Activated CD4-positive, alpha-beta T cell treated with anti-CD3 and anti-CD28 coated beads, Interleukin-2, amount 10 ng/mL, durations not matched to agents 24 days and 14 days (primary cell): ENCODE results near the gene HACE1. TPM values are rescaled to one million over a fixed set of nuclear protein-coding genes. Genes with fewer than 3 reads are reported as not detected.
"Not testable (repeated sequence)": the region's sequence is repeated elsewhere in the genome, so short reads cannot be mapped to it uniquely, and the experiment has no call there.

ENCODE experiments used
- DNase-seq: peaks from one replicate; pipeline ENCODE4 v3.0.0; 2022
- H3K27ac Mint-ChIP-seq: one replicate; pipeline ENCODE4 v1.8.0; 2022; ENCODE audit warnings: mild to moderate bottlenecking, mixed read lengths
- H3K27me3 Mint-ChIP-seq: one replicate; pipeline ENCODE4 v1.8.0; 2022; ENCODE audit warnings: mixed read lengths
- H3K36me3 Mint-ChIP-seq: one replicate; pipeline ENCODE4 v1.8.0; 2022; ENCODE audit warnings: low read depth, mild to moderate bottlenecking, mixed read lengths
- H3K4me1 Mint-ChIP-seq: one replicate; pipeline ENCODE4 v1.8.0; 2021; ENCODE audit warnings: mixed read lengths
- H3K4me3 Mint-ChIP-seq: one replicate; pipeline ENCODE4 v1.8.0; 2022; ENCODE audit warnings: mild to moderate bottlenecking, moderate library complexity, mixed read lengths
- H3K9me3 Mint-ChIP-seq: one replicate; pipeline ENCODE4 v1.8.0; 2021; ENCODE audit warnings: mixed read lengths
- intact Hi-C: fragments of 100-400 bp; cut with micrococcal nuclease; formaldehyde crosslinking; loops from one replicate; pipeline ENCODE4 v1.15.1; 2023
- total RNA-seq: library from RNA; stranded (reverse); gene quantifications from 2 replicates; pipeline ENCODE4 v1.2.3, GENCODE V29; 2022

HACE1 gene
- total RNA-seq, 1 donor from 2014 or later = 21.3 TPM

DNA sequence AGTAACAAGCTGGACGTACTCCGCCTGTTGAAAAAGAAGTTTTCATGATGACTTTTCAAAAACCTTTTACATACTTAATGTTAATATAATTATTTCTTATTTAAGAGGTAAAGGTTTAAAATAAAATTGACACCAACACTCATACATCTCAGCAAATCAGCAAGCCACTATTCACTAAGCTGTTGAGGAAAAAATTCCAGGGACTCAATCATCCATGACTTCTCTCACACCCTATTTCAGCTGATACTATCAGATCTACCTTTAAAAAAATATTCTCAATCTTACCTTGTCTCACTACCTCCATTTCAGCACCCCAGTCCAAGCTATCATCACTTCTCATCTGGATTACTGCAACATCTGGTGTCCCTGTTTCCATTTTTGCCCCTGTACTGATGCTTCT lies 109.3 kb downstream of the HACE1 start:
- intact Hi-C loops = no loop called here
- Mint-ChIP-seq H3K36me3 (peaks cover 24% of the 10 kb centered on the region), H3K4me1 (no peaks in the 10 kb centered on the region), H3K27me3 (no peaks in the 10 kb centered on the region), H3K27ac (no peak overlapping the region), H3K9me3 (peaks cover 13% of the 10 kb centered on the region), H3K4me3 (no peak overlapping the region)
- DNase-seq = no peak

DNA sequence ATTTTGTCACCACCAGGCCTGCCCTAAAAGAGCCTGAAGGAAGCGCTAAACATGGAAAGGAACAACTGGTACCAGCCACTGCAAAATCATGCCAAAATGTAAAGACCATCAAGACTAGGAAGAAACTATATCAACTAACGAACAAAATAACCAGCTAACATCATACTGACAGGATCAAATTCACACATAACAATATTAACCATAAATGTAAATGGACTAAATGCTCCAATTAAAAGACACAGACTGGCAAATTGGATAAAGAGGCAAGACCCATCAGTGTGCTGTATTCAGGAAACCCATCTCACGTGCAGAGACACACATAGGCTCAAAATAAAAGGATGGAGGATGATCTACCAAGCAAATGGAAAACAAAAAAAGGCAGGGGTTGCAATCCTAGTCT lies 120.6 kb downstream of the HACE1 start:
- H3K27me3 Mint-ChIP-seq, DNase-seq, H3K4me3 Mint-ChIP-seq, intact Hi-C loops, H3K27ac Mint-ChIP-seq, H3K4me1 Mint-ChIP-seq, H3K9me3 Mint-ChIP-seq: not testable (repeated sequence)
- H3K36me3 Mint-ChIP-seq = peaks cover 10% of the 10 kb centered on the region

DNA sequence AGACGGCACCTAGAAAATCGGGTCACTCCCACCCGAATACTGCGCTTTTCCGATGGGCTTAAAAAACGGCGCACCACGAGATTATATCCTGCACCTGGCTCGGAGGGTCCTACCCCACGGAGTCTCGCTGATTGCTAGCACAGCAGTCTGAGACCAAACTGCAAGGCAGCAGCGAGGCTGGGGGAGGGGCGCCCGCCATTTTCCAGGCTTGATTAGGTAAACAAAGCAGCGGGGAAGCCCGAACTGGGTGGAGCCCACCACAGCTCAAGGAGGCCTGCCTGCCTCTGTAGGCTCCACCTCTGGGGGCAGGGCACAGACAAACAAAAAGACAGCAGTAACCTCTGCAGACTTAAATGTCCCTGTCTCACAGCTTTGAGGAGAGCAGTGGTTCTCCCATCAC lies 122.2 kb downstream of the HACE1 start:
- H3K36me3 Mint-ChIP-seq, DNase-seq, intact Hi-C loops, H3K27ac Mint-ChIP-seq, H3K4me1 Mint-ChIP-seq, H3K9me3 Mint-ChIP-seq, H3K4me3 Mint-ChIP-seq, H3K27me3 Mint-ChIP-seq: not testable (repeated sequence)

DNA sequence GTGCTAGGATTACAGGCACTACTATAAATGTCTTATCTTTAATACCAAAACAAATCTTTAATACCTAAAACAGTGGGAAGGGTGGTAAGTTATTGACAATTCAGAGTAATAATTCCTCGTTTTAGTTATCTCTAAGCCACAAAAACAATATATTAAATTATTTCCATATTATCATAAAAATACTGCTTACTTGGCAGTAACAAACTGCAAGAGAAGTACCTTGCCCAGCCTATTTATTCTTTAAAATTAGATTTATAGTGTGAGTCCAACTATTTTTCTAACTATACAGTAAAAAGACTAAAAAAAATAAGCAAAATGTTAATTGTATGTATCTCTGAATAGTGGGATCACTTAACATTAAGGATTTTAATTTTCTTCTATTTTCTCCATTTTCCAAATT lies 123.2 kb downstream of the HACE1 start:
- no peaks in the 10 kb centered on the region for H3K4me1 Mint-ChIP-seq
- H3K27me3 Mint-ChIP-seq = no peaks in the 10 kb centered on the region
- H3K27ac Mint-ChIP-seq = no peak overlapping the region
- H3K4me3 Mint-ChIP-seq = no peak overlapping the region
- DNase-seq = no peak
- H3K36me3 Mint-ChIP-seq = peaks cover 5% of the 10 kb centered on the region
- H3K9me3 Mint-ChIP-seq = no peaks in the 10 kb centered on the region
- intact Hi-C loops = no loop called here

DNA sequence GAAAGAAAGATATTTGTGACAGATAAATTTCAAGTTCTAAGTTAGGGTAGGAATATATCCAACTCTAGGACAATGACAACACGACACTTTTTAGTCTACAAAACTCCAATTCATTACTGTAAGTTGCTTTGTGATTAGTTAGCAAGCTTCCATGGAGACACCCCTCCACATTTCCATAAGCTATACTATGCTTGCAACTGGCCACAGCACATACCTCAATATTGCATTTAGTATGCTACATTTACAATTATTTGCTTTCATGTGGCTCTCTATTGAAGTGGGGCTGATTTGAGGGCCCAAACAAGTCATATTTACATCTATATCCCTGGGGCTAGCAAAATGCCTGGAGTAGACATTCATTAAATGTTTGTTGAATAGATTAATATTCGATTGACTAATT lies 129.3 kb downstream of the HACE1 start:
- Mint-ChIP-seq H3K9me3 (no peaks in the 10 kb centered on the region), H3K4me1 (no peaks in the 10 kb centered on the region), H3K4me3 (no peak overlapping the region), H3K27me3 (no peaks in the 10 kb centered on the region), H3K36me3 (peaks cover 4% of the 10 kb centered on the region), H3K27ac (no peak overlapping the region)
- intact Hi-C loops = no loop called here
- no peak for DNase-seq

DNA sequence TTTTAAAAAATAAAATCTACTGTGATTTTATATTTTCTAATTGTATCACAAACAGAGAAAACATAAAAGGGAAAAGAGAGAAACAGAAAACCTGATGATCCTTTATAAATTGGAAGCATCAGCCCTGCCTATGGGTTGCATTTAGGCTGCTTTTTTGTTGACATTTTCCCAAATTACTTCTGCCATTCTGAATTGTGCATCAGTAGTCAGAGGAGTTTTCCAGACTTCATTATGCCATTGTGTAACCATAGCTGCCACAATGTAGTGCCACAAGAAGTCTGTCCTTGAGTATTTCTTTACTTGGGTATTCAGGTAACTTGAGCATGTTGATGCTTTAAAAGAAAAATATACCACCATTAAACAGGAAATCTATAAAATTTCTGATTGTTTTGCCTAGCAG lies 130.3 kb downstream of the HACE1 start:
- no peak overlapping the region for H3K4me3 Mint-ChIP-seq
- peaks cover 2% of the 10 kb centered on the region for H3K36me3 Mint-ChIP-seq
- no peaks in the 10 kb centered on the region for H3K4me1 Mint-ChIP-seq
- intact Hi-C loops = no loop called here
- no peaks in the 10 kb centered on the region for H3K27me3 Mint-ChIP-seq
- DNase-seq = no peak
- H3K27ac Mint-ChIP-seq = no peak overlapping the region
- no peaks in the 10 kb centered on the region for H3K9me3 Mint-ChIP-seq

DNA sequence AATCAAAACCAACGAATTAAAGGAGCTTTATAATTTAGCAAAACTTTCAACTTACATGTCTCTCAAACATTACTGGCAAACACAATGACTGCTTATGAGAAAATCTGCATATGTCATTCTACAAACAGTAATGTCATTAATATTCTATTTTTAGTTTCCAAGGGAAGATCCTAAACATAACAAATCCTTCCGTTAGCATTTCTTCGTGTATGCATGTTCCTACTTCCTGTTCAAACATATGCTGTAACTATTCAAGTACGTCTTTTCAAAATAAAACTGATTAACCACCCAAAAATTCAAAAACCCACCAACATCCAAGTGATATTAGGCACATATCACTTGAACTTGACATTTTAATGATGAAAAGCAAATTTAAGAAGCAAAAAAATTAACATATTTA lies 131.3 kb downstream of the HACE1 start:
- H3K4me1 Mint-ChIP-seq = no peaks in the 10 kb centered on the region
- H3K36me3 Mint-ChIP-seq = peaks cover 2% of the 10 kb centered on the region
- no peaks in the 10 kb centered on the region for H3K27me3 Mint-ChIP-seq
- no peak for DNase-seq
- no peaks in the 10 kb centered on the region for H3K9me3 Mint-ChIP-seq
- no peak overlapping the region for H3K27ac Mint-ChIP-seq
- H3K4me3 Mint-ChIP-seq = no peak overlapping the region
- intact Hi-C loops = no loop called here

DNA sequence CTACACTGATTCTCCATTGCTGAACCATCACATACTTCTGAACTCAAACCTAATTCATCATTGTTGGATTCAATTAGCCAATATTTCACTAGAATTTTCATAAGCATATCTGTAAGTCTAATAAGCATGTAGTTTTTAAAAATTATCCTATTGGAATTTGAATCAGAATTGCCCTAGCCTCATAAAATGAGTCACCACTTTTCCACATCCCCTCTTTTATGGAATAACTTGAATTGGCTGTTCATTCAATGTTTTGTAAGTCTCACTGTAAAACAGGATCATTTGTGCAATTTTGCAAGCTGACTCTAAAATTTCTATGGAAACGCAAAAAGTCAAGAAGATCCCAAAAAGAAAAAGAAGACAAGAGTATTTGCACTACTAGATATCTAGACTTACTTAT lies 141.0 kb downstream of the HACE1 start:
- Mint-ChIP-seq H3K4me3 (no peak overlapping the region), H3K9me3 (no peaks in the 10 kb centered on the region), H3K27me3 (no peaks in the 10 kb centered on the region), H3K36me3 (peaks cover 3% of the 10 kb centered on the region), H3K4me1 (no peaks in the 10 kb centered on the region), H3K27ac (no peak overlapping the region)
- DNase-seq = no peak
- intact Hi-C loops = no loop called here

DNA sequence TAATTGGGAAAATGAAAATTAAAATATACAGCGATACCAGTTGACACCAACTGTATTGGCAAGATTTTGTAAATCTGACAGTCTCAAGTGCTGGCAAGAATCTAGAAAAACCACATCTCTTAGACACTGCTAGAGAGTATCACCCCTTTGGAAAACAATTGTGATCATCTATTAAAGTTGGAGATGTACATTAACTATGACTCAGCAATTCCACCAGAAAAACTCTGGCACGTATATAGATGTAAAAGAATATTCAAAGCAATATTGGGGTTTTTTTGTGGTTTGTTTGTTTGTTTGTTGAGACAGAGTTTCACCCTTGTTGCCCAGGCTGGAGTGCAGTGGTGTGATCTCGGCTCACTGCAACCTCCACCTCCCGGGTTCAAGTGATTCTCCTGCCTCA lies 142.9 kb downstream of the HACE1 start:
- intact Hi-C loops = no loop called here
- Mint-ChIP-seq H3K36me3 (no peaks in the 10 kb centered on the region), H3K9me3 (no peaks in the 10 kb centered on the region), H3K27me3 (no peaks in the 10 kb centered on the region), H3K4me1 (no peaks in the 10 kb centered on the region), H3K4me3 (no peak overlapping the region), H3K27ac (no peak overlapping the region)
- DNase-seq = no peak

DNA sequence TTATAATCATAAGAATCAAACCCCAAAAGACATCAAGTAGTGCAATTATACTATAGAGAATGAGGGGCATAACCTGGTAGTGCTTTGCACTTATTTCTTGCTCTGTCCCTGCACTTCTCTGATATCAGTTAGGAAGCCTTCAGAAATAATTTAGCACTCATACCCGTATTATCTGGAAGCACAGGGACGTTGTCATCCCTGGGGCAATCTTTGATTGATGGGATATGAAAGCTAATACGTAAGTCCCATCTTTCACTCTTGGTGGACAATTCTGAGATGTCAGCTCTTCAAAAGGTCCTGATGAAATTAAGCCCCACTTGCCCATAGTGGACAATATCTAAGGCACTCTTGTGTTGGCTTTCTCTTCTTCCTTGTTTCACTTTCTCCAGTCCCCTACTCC lies 144.9 kb downstream of the HACE1 start:
- Mint-ChIP-seq H3K36me3 (no peaks in the 10 kb centered on the region), H3K4me1 (no peaks in the 10 kb centered on the region), H3K27ac (no peak overlapping the region), H3K27me3 (no peaks in the 10 kb centered on the region), H3K4me3 (no peak overlapping the region), H3K9me3 (no peaks in the 10 kb centered on the region)
- DNase-seq = no peak
- intact Hi-C loops = no loop called here

DNA sequence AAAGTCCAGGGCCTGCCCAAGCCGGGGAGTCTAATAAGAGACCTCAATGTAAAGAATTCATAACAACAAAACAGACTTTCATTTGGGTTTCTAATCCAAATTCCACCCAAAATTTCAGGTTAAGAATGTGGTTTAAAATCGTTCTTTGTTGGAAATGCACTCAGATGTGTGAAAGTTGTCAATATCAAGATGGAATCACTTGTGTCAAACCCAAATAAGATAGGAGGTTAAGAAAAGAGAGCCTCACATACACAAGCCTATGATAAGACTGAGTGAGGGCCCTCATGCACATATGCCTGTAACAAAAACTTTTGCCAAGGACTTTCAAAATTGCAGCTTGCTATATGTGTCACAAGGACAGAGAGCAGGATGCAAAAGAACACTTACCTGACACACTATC lies 145.7 kb downstream of the HACE1 start:
- intact Hi-C loops = no loop called here
- no peaks in the 10 kb centered on the region for H3K4me1 Mint-ChIP-seq
- no peaks in the 10 kb centered on the region for H3K27me3 Mint-ChIP-seq
- H3K4me3 Mint-ChIP-seq = no peak overlapping the region
- peaks cover 5% of the 10 kb centered on the region for H3K9me3 Mint-ChIP-seq
- H3K27ac Mint-ChIP-seq = no peak overlapping the region
- DNase-seq = no peak
- peaks cover 3% of the 10 kb centered on the region for H3K36me3 Mint-ChIP-seq

DNA sequence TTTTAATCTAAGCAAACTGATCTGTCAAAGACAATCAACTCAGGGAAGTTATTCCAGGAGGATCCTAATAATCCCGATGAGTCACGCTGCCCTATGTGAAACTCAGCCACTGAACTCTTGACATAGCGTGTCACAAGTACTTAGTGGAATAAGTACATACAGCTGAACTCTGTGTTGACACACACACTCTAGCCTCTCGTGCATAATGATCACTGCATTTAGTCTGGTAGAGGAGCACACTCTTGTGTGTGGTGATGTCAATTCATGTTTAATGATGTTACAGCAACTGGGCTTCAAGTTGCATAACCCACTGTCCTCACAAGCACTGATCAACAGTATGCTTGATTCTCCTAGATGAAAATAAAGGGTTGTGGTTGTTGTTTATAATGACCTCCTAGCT lies 148.3 kb downstream of the HACE1 start:
- H3K27ac Mint-ChIP-seq = no peak overlapping the region
- DNase-seq = no peak
- intact Hi-C loops = no loop called here
- H3K36me3 Mint-ChIP-seq = peaks cover 4% of the 10 kb centered on the region
- H3K9me3 Mint-ChIP-seq = peaks cover 8% of the 10 kb centered on the region
- H3K4me1 Mint-ChIP-seq = peaks cover under 1% of the 10 kb centered on the region
- no peaks in the 10 kb centered on the region for H3K27me3 Mint-ChIP-seq
- H3K4me3 Mint-ChIP-seq = no peak overlapping the region

DNA sequence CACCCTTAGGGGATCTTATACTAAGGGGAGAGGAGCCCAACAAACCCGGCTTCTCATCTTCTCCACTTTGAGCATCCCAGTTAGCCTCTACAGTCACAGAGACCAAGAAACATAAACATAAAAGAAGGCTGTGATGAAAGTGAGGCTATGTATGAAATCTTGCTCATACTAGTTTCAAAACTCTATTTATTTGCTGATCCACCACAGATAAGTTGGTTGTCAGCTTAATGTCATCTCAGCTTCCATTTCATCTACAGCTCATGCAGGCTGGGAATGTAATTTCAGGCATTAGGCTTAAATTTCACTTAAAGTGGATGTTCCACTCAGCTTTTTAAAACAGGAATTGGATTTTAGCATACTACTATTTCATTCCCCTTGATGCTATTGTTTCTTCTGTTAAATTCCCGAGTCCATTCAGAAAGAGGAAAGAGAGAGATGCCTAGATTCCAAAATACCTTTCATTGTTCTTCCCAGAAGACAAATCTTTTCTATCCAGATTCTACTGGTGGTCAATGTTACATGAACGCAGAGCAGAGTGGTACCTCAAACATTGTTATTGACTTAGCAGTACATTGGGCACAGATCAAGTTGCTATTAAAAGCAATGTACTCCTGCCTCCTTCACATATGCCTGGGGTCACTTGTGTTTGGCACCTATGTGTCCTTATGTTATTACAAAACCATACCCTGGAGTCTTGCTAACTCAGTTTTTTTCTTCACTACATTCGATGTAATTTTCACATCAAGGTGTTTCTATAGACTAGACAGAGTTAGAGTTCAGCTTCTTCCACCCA lies 149.0 kb downstream of the HACE1 start:
- Mint-ChIP-seq H3K27ac (no peak overlapping the region), H3K9me3 (peaks cover 8% of the 10 kb centered on the region)
- intact Hi-C loops = no loop called here

DNA sequence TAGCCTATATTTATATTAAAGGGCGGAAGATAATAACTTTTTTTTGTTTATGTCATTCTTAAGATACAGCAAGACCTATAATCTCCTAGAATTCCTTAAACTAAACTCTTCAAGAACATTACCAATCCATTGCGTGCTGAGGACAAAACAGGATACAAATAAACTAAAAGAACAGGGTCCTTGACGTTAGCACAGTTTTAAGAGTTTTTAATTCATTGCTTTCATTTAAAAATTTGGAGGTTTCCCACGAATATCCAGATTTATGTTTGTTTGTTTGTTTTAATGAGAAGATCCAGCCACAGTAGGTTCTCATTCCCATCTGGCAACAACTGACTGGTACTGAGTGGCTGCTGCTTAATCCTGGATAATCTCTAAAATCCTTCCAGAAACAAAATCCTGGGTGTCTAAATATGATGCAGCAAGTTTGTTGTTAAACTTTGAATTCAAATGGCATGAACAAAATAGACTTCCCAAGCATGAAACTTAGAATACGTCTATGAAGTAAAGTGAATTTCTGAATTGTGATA lies 153.7 kb downstream of the HACE1 start:
- peaks cover 4% of the 10 kb centered on the region for H3K36me3 Mint-ChIP-seq
- H3K9me3 Mint-ChIP-seq = peaks cover 8% of the 10 kb centered on the region
- H3K27me3 Mint-ChIP-seq = no peaks in the 10 kb centered on the region
- peaks cover 23% of the 10 kb centered on the region for H3K4me1 Mint-ChIP-seq
- no peak overlapping the region for H3K4me3 Mint-ChIP-seq
- intact Hi-C loops = no loop called here
- H3K27ac Mint-ChIP-seq = no peak overlapping the region
- no peak for DNase-seq

More for the DNA sequence above, 149.0 kb downstream of the HACE1 start:
- peaks cover 2% of the 10 kb centered on the region for H3K4me1 Mint-ChIP-seq
- no peaks in the 10 kb centered on the region for H3K27me3 Mint-ChIP-seq
- no peak for DNase-seq
- no peak overlapping the region for H3K4me3 Mint-ChIP-seq
- peaks cover 4% of the 10 kb centered on the region for H3K36me3 Mint-ChIP-seq
